Right renal pelvis (tissue), 4 donors: ENCODE measurements around the gene CRYAB. TPM values are rescaled to one million over a fixed set of nuclear protein-coding genes. Genes with fewer than 3 reads are reported as not detected.

Experiments
- DNase-seq, 4 donors: peaks; one replicate each; pipeline ENCODE4 v3.0.0-alpha.2; 2013; ENCODE audit warnings: low read depth in 4 of 4, low spot score in 3 of 4, missing footprints in 1 of 4
- polyA plus RNA-seq, 4 donors: library from polyadenylated mRNA; unstranded; fragments of 120-200 nt; gene quantifications; one replicate each; pipeline ENCODE4 v1.2.1, GENCODE V29; 2013; ENCODE audit not compliant: insufficient read length in 4 of 4

CRYAB gene, protein sequence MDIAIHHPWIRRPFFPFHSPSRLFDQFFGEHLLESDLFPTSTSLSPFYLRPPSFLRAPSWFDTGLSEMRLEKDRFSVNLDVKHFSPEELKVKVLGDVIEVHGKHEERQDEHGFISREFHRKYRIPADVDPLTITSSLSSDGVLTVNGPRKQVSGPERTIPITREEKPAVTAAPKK
- 10 to 100 TPM; 49.9 to 71.0 (median 58.3) TPM for polyA plus RNA-seq

DNA sequence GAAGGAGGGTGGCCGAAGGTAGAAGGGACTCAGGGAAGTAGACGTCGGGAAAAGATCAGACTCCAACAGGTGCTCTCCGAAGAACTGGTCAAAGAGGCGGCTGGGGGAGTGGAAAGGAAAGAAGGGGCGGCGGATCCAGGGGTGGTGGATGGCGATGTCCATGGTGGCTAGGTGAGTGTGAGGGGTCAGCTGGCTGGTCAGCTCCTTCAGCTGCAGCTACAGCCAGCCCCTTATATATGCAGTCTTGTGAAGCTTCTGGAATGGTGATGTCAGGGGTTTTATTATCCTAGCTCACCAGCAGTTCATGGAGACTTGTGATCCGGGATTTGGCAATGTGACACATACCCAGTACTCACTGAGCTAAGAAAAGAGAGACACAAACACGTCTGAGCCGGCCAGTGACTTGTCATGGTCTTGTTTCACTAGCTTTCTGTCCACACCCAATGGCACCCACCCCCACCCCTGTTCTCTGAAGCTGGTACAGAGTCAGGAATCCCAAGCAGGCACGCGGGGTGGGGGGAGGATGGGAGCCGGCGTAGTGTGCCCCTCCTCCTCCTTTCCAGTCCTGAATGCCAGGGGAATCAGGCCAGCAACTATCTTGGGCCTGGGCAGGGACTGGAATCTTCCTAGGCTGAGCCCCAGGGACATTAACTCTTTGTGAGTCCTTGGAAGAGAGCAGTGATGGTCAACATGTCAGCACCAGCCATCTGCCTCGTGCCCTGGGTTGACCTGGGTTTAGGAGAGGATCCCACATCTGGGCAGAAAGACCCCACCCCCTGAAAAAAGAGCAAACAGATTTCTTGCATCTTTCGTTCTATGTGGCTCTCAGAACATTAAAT lies at the start of gene CRYAB:
CRYAB (minus strand) TSS at position 208 of the 839 bp plus-strand sequence; CDS start at position 162, 46 bp downstream.
- DNase-seq = peak in 1 of 4 donors; percentile 60

GRCh38 chr11:111960916-111961315 lies 49.3 kb upstream of the CRYAB start:
- no peak for DNase-seq

DNA sequence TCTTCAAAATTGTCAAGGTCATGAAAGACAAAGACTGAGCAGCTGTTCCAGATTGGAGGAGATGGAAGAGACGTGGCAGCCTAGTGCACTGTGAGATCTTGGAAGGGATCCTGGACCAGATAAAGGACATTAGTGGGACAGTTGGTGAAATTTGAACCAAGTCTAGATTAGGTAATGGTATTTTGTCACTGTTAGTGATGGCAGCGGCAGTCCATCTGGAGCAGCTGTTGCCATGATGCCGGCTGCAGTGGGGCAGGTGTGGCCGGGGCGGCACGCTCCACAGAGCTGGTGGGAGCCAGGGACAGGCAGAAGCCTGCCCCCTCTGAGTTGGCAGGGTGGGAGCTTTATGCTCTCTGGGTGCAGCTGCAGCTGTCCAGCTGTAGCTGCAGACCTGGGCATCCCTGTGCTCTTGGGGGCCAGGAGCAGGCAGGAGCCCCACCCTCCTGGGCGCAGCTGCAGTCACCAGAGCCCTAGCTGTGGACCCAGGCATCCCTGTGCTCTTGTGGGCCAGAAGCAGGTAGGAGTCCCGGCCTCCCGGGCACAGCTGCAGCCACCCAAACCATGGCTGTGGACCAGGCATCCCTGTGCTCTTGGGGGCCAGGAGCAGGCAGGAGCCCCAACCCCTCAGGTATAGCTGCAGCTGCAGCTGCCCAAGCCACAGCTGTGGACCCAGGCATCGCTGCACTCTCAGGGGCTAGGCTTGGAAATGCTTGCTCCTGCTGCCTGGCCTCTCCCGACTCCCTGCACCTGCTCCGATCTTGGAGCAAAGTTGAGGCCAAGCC lies 46.3 kb upstream of the CRYAB start:
- no peak for DNase-seq

DNA sequence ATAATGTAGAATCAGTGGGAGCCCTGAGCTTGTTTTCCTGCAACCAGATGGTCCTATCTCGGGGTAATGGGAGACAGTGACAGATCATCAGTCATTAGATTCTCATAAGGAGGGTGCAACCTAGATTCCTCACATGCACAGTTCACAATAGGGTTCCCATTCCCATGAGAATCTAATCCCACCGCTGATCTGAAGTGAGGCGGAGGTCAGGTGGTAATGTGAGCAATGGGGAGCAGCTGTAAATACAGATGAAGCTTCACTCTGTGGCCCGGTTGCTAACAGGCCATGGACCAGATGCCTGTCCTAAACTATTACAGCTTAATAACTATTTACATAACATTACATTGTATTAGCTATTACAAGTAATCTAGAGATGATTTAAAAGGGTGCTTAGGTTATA lies 42.6 kb upstream of the CRYAB start:
- no peak for DNase-seq

- no peak for DNase-seq
Measured at GRCh38 chr11:111951565-111951964, 40.0 kb upstream of the CRYAB start.

DNA sequence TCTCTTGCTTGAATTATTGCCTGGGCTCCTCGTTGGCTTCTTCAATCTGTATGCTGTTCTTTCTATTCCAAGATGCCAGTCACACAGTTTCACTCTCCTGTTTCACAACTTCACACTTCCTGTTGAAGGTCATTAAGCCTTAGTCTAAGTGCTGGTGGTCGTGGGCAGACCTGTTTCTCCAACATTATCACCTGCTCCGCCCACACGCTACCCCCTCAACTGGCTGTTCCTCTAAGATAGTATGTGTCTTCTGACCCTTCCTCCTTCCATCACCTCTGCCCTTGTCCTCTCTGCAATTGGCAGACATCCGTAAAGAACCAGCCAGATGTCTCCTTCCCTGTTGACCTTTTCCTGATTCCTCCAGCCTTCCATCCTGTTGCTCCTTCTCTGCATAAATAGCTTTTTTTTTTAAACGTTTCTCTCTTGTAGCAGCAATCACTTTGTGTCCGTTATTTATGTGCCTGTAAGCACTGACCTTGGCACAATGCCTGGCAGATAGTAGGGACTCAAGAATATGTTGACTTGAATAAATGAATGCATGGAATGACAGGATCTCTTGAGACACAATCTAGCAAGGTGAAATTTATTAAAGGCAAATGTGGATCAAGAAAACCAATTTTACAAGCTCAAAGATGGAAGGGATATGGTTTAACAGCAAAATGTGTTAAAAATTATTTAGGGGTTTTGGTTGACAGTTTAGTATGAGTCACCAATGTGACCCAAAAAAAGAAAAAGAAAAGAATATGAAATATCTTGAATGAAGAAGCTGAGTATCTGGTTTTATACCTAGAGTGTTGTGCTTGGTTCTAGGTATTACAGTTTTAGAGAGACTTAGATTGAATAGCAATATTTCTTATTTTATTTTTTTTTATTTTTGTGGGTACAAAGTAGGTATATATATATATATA lies 38.2 kb upstream of the CRYAB start:
- no peak for DNase-seq

- DNase-seq = no peak
Measured at GRCh38 chr11:111947143-111947542, 35.6 kb upstream of the CRYAB start.

- DNase-seq = no peak
Measured at GRCh38 chr11:111946499-111946898, 34.9 kb upstream of the CRYAB start.

- DNase-seq = no peak
Measured at GRCh38 chr11:111945198-111945597, 33.6 kb upstream of the CRYAB start.

GRCh38 chr11:111944651-111945051 lies 33.1 kb upstream of the CRYAB start:
- DNase-seq = no peak

- DNase-seq = no peak
Measured at GRCh38 chr11:111944139-111944538, 32.6 kb upstream of the CRYAB start.

GRCh38 chr11:111942829-111943228 lies 31.3 kb upstream of the CRYAB start:
- no peak for DNase-seq

- DNase-seq = no peak
Measured at GRCh38 chr11:111941963-111942362, 30.4 kb upstream of the CRYAB start.

DNA sequence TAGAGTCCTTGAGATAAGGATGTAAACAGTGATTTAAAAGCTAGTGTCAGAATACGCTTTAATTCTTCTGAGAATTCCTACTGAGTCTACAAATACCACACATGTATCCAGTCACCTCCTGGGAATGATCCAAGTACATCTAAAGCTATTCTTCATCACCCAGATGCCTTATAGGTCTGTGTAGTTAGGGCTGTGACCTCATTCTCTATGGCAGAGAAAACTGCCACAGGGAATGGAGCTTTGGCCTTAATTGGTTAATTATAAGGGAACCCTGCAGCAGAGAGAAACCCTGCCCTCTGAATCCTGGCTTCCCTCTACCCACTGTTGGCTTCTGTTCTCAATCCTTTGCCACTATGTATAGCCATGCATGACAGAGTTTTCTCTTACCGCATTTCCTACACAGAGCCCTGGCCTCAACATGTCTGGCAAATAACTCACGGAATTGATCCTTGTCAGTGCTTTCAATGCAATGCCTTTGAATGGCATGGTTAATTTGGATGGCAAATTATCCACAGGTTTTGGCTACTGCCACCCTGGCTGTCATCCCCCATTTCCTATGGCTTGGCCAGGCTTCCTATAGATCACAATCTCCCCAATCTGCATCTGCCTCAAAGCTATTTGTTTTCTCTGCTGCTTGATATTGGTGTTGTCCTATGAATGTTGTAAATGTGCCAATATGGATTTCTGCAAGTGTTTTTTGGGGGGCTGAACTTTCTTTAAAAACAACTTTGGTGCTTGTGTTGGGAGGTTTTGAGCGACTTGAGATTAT lies 28.4 kb upstream of the CRYAB start:
- no peak for DNase-seq

GRCh38 chr11:111938687-111939160 lies 27.2 kb upstream of the CRYAB start:
- no peak for DNase-seq

- no peak for DNase-seq
Measured at GRCh38 chr11:111937844-111938243, 26.3 kb upstream of the CRYAB start.

GRCh38 chr11:111937461-111937769 lies 25.8 kb upstream of the CRYAB start:
- DNase-seq = no peak

GRCh38 chr11:111936040-111936540 lies 24.5 kb upstream of the CRYAB start:
- no peak for DNase-seq

- no peak for DNase-seq
Measured at GRCh38 chr11:111935317-111936039, 23.9 kb upstream of the CRYAB start.
